Activated CD4-positive, alpha-beta T cell treated with anti-CD3 and anti-CD28 coated beads, Interleukin-2, amount 10 ng/mL, durations not matched to agents 7 days and 5 days (primary cell): Measurements from ENCODE around the gene TMEFF2. TPM values are rescaled to one million over a fixed set of nuclear protein-coding genes. Genes with fewer than 3 reads are reported as not detected.

Experiments
- CTCF ChIA-PET: fragments of 350-600 bp; sonication (Branson Sonifier 250); formaldehyde crosslinking; loops from one replicate; lab custom pipeline; 2021; ENCODE audit warnings: antibody characterized with exemption; lab: Charles Lee
- POLR2A ChIA-PET: fragments of 350-600 bp; sonication (Branson Sonifier 250); formaldehyde crosslinking; loops from one replicate; lab custom pipeline; 2021; ENCODE audit warnings: antibody characterized with exemption; lab: Charles Lee
- DNase-seq: peaks from one replicate; pipeline ENCODE4 v3.0.0-alpha.2; 2020
- H3K27ac Mint-ChIP-seq: one replicate; pipeline ENCODE4 v1.8.0; 2021; ENCODE audit warnings: mild to moderate bottlenecking, moderate library complexity, mixed read lengths
- H3K27me3 Mint-ChIP-seq: one replicate; pipeline ENCODE4 v1.8.0; 2021; ENCODE audit warnings: mixed read lengths
- H3K36me3 Mint-ChIP-seq: one replicate; pipeline ENCODE4 v1.8.0; 2021; ENCODE audit warnings: low read depth, mixed read lengths
- H3K4me1 Mint-ChIP-seq: one replicate; pipeline ENCODE4 v1.8.0; 2021; ENCODE audit warnings: mixed read lengths
- H3K4me3 Mint-ChIP-seq: one replicate; pipeline ENCODE4 v1.8.0; 2021; ENCODE audit warnings: mild to moderate bottlenecking, moderate library complexity, mixed read lengths
- H3K9me3 Mint-ChIP-seq: one replicate; pipeline ENCODE4 v1.8.0; 2021; ENCODE audit warnings: mixed read lengths
- total RNA-seq, 2 experiments: library from RNA; stranded (reverse); gene quantifications; one replicate each; pipeline ENCODE4 v1.2.3, GENCODE V29; 2021

The TMEFF2 gene
- total RNA-seq, 2 experiments from 2014 or later, result not detected

DNA sequence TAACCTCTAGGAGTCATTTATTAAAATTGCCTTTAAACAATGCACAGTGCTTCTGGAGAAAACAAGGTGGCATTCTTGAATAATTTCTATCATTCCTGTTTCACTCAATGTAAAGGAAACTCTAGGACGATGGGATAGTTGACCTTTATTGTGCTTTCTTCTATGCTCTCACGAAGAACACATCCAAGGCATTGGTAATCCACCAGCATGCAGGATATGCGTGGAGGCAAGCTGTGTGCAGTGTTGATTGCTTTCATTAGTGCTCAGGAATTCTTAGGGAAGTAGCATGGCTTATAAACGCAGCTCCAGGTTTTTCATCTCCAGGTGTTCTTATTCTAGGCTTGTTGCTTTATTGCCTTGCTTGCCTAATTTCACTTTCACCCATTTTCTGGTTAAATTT lies 289.4 kb downstream of the TMEFF2 start:
- Mint-ChIP-seq H3K4me1 (no peaks in the 10 kb centered on the region), H3K36me3 (no peaks in the 10 kb centered on the region), H3K4me3 (no peak overlapping the region), H3K9me3 (no peaks in the 10 kb centered on the region), H3K27me3 (peaks cover 7% of the 10 kb centered on the region), H3K27ac (no peak overlapping the region)
- POLR2A ChIA-PET, result no interaction called here
- DNase-seq, result no peak
- CTCF ChIA-PET, result interaction anchor here (0.6 kb wide), 1 partner anchor 1787 kb away, joined by 3 read pairs; no protein-coding TSS in a partner anchor

DNA sequence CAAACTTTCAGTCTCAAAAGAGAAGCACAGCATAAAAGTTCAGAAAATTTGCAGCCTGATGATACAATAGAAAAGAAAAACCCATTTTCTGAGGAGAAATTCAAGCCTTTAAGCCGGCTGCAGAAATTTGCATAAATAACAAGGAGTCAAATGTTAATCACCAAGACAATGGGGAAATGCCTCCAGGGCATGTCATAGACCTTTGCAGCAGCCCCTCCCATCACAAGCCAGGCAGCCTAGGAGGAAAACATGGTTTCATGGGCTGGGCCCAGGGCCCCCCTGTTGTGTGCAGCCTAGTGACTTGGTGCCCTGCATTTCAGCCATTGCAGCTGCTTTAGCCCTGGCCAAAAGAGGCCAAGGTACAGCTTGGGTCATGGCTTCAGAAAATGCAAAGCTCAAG lies 293.7 kb downstream of the TMEFF2 start:
- no peak overlapping the region for H3K4me3 Mint-ChIP-seq
- H3K9me3 Mint-ChIP-seq, result no peaks in the 10 kb centered on the region
- H3K36me3 Mint-ChIP-seq, result no peaks in the 10 kb centered on the region
- POLR2A ChIA-PET, result no interaction called here
- peaks cover 3% of the 10 kb centered on the region for H3K27me3 Mint-ChIP-seq
- no peak overlapping the region for H3K27ac Mint-ChIP-seq
- DNase-seq, result no peak
- CTCF ChIA-PET, result no interaction called here
- no peaks in the 10 kb centered on the region for H3K4me1 Mint-ChIP-seq

DNA sequence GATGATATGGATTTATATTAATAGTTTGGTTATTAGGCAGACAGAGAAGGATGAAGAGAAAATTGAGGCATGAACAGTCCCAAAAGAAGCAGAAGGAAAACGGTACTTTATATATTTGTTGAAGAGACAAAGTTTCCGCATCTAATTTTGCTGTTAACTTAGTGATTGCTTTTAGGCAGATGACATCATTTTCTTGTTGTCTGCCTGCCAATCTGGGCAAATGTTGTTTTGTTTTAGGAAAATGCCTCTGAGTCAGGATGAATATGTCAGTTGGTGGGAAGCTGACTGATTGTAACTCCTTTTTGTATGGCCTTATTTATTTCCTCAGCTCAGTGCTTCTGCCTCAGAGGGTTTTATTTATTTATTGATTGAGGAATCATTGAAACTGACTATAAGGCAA lies 295.3 kb downstream of the TMEFF2 start:
- POLR2A ChIA-PET, result no interaction called here
- Mint-ChIP-seq H3K9me3 (no peaks in the 10 kb centered on the region), H3K36me3 (no peaks in the 10 kb centered on the region), H3K27me3 (no peaks in the 10 kb centered on the region), H3K4me1 (no peaks in the 10 kb centered on the region), H3K4me3 (no peak overlapping the region), H3K27ac (no peak overlapping the region)
- CTCF ChIA-PET, result interaction anchor here (0.7 kb wide), 1 partner anchor 30 kb away, joined by 3 read pairs; no protein-coding TSS in a partner anchor
- DNase-seq, result no peak
